ENCODE data around the gene CDH22. TPM values are rescaled to one million over a fixed set of nuclear protein-coding genes. Genes with fewer than 3 reads are reported as not detected.

Gene CDH22
- total and polyA plus RNA-seq, 4 donors = 0.03 to 0.25 (median 0.09) TPM

DNA sequence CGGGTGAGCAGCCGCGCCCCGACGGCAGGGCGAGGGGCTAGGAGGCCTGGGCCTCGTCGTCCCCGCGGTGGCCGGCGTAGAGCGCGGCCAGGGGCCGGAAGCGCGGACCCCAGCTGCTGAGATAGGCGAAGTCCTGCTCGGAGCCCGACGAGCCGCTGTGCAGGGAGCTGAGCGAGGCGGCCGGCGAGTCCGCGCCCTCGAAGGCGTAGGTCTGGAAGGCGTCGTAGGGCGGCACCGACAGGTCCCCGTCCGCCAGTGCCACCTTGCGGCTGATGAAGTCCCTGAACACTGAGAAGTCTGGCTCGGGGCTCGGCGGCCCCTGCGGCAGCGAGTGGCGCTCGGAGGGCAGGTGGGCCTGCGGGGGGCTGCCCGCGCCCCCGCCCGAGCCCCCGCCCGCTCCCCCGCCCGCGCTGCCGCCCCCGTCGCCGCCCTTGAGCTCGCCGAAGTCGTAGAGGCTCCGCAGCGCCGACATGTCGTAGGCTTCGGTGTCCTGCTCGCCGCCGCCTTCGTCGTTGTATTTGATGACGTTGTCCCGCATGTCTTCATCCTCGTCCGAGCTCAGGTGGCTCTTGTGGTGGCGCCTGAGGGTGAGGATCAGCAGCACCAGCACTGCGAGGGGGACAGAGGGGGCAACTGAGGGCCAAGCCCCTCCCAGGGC is 133.7 kb downstream of the CDH22 start:
- Histone ChIP-seq H3K36me3 (ENCODE audit: control insufficient read depth in 4 of 4, insufficient read depth in 4 of 4, low read length in 4 of 4) (no peaks in the 10 kb centered on the region), H3K27ac (ENCODE audit: low read depth in 1 of 2, low read length in 1 of 2) (no peak overlapping the region), H3K4me1 (ENCODE audit: control insufficient read depth in 5 of 5, insufficient read depth in 5 of 5, low read length in 5 of 5) (no peaks in the 10 kb centered on the region), H3K4me3 (no peak overlapping the region), H3K9ac (ENCODE audit: insufficient read depth in 1 of 2, low read length in 2 of 2) (no peak overlapping the region), H3K9me3 (ENCODE audit: control insufficient read depth in 4 of 4, insufficient read depth in 3 of 4, low read length in 3 of 4) (no peaks in the 10 kb centered on the region), H3K27me3 (ENCODE audit: control insufficient read depth in 3 of 3, insufficient read depth in 3 of 3, low read length in 2 of 3) (peaks cover 0 to 48% (median 32%) of the 10 kb centered on the region in 3 donors)
- TF ChIP-seq, protein P1, sequence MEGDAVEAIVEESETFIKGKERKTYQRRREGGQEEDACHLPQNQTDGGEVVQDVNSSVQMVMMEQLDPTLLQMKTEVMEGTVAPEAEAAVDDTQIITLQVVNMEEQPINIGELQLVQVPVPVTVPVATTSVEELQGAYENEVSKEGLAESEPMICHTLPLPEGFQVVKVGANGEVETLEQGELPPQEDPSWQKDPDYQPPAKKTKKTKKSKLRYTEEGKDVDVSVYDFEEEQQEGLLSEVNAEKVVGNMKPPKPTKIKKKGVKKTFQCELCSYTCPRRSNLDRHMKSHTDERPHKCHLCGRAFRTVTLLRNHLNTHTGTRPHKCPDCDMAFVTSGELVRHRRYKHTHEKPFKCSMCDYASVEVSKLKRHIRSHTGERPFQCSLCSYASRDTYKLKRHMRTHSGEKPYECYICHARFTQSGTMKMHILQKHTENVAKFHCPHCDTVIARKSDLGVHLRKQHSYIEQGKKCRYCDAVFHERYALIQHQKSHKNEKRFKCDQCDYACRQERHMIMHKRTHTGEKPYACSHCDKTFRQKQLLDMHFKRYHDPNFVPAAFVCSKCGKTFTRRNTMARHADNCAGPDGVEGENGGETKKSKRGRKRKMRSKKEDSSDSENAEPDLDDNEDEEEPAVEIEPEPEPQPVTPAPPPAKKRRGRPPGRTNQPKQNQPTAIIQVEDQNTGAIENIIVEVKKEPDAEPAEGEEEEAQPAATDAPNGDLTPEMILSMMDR (IDR thresholded peaks at IDR 0.05; ENCODE audit: control extremely low read depth, extremely low read depth) = peak; percentile 56
- ATAC-seq (ENCODE audit: insufficient read depth, low FRiP score) (peak; percentile 69), DNase-seq (peak; percentile 39 to 66 (median 62))
- WGBS, 2 donors = 6 to 7% methylated on average over 52 to 77 of the region's 77 CpGs

- H3K27ac ChIP-seq (ENCODE audit: low read depth in 1 of 2, low read length in 1 of 2) = no peak overlapping the region
- peaks cover 0 to 53% (median 32%) of the 10 kb centered on the region in 3 donors for H3K27me3 ChIP-seq (ENCODE audit: control insufficient read depth in 3 of 3, insufficient read depth in 3 of 3, low read length in 2 of 3)
- no peak overlapping the region for H3K9ac ChIP-seq (ENCODE audit: insufficient read depth in 1 of 2, low read length in 2 of 2)
- DNase-seq (no peak), ATAC-seq (ENCODE audit: insufficient read depth, low FRiP score) (no peak)
- WGBS, 2 donors = 25 to 27% methylated on average over 25 of the region's 25 CpGs
- H3K4me1 ChIP-seq (ENCODE audit: control insufficient read depth in 5 of 5, insufficient read depth in 5 of 5, low read length in 5 of 5) = no peaks in the 10 kb centered on the region
- H3K9me3 ChIP-seq (ENCODE audit: control insufficient read depth in 4 of 4, insufficient read depth in 3 of 4, low read length in 3 of 4) = peaks cover 0 to 4% (median 0%) of the 10 kb centered on the region in 4 donors
- H3K4me3 ChIP-seq = no peak overlapping the region
- no peaks in the 10 kb centered on the region for H3K36me3 ChIP-seq (ENCODE audit: control insufficient read depth in 4 of 4, insufficient read depth in 4 of 4, low read length in 4 of 4)
- TF ChIP-seq, protein P1 (IDR thresholded peaks at IDR 0.05; ENCODE audit: control extremely low read depth, extremely low read depth) = no peak
These were observed 134.4 kb downstream of the CDH22 start for GRCh38 chr20:46173652-46174468.

GRCh38 chr20:46172961-46173536 is 135.2 kb downstream of the CDH22 start:
- Histone ChIP-seq H3K4me3 (no peak overlapping the region), H3K4me1 (ENCODE audit: control insufficient read depth in 5 of 5, insufficient read depth in 5 of 5, low read length in 5 of 5) (no peaks in the 10 kb centered on the region), H3K27me3 (ENCODE audit: control insufficient read depth in 3 of 3, insufficient read depth in 3 of 3, low read length in 2 of 3) (peaks cover 0 to 53% (median 32%) of the 10 kb centered on the region in 3 donors), H3K9ac (ENCODE audit: insufficient read depth in 1 of 2, low read length in 2 of 2) (no peak overlapping the region), H3K27ac (ENCODE audit: low read depth in 1 of 2, low read length in 1 of 2) (no peak overlapping the region), H3K36me3 (ENCODE audit: control insufficient read depth in 4 of 4, insufficient read depth in 4 of 4, low read length in 4 of 4) (no peaks in the 10 kb centered on the region), H3K9me3 (ENCODE audit: control insufficient read depth in 4 of 4, insufficient read depth in 3 of 4, low read length in 3 of 4) (peaks cover 0 to 4% (median 0%) of the 10 kb centered on the region in 4 donors)
- TF ChIP-seq, protein P1 (IDR thresholded peaks at IDR 0.05; ENCODE audit: control extremely low read depth, extremely low read depth) = no peak
- ATAC-seq (ENCODE audit: insufficient read depth, low FRiP score) (no peak), DNase-seq (no peak)
- WGBS, 2 donors = 65 to 74% methylated on average over 3 of the region's 3 CpGs

All from lung (tissue), 12 donors.